ENCODE measurements around the gene ARHGAP22. TPM values are rescaled to one million over a fixed set of nuclear protein-coding genes. Genes with fewer than 3 reads are reported as not detected.

Gene ARHGAP22
- polyA plus RNA-seq, 1 donor from 2014 or later = 0.15 TPM

- TF ChIP-seq TAF1 (IDR thresholded peaks at IDR 0.05; ENCODE audit: low read depth) = no peak
- no peaks in the 10 kb centered on the region for H3K79me2 ChIP-seq (replicated peaks; ENCODE audit: insufficient read depth, low read length)
Observed at GRCh38 chr10:48545462-48546145, 59.3 kb downstream of the ARHGAP22 start.

DNA sequence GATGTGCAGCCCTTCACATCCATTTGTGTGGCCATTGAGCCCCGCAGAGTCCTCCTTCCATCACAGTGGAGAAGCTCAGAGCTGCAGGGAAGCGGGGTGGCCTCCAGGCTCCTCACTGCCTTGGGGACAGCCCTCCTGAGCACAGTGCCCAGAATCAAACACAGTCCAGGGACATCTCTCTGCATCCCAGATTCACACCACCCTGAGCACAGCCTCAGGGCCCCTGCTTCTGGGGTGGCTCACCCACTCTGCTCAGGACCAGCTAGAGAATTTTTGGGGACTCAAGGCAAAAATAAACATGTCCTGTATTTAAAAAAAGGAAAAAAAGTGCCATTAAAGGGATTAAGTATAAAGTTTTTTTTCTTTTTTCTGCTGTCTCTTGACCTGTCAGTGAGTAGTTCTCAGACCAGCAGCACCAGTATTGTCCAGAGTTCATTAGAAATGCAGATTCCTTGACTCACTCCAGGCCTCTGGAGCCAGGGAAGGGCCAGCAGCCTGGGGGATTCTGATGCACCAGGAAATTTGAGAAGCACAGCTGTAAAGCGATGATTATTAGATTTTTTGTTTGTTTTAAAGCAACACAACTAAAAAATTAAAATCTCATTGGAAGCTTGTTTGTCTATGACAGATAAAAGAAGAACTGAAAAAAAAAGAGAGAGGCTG, 61.6 kb downstream of the ARHGAP22 start:
- H3K79me2 ChIP-seq (replicated peaks; ENCODE audit: insufficient read depth, low read length) = no peaks in the 10 kb centered on the region
- H3K36me3 ChIP-seq (ENCODE audit: insufficient read depth, low read length) = no peaks in the 10 kb centered on the region
- H3K9me2 ChIP-seq (ENCODE audit: insufficient read depth, low read length) = no peaks in the 10 kb centered on the region
- no peaks in the 10 kb centered on the region for H4K20me1 ChIP-seq (ENCODE audit: insufficient read depth)
- H3K27me3 ChIP-seq (ENCODE audit: insufficient read depth, low read depth, low read length) = no peaks in the 10 kb centered on the region
- no peak overlapping the region for H3K4me3 ChIP-seq (ENCODE audit: low read length)
- H3K9ac ChIP-seq (ENCODE audit: low read length) = no peak overlapping the region
- H3K27ac ChIP-seq (ENCODE audit: low read length) = no peak overlapping the region
- no peaks in the 10 kb centered on the region for H3K9me3 ChIP-seq (ENCODE audit: low read length)
- no peaks in the 10 kb centered on the region for H3F3A ChIP-seq (ENCODE audit: insufficient read depth, low read length, poor library complexity, severe bottlenecking)
- TF ChIP-seq SMC3 (conservative IDR thresholded peaks at IDR 0.05; ENCODE audit: poor library complexity) (no peak), EP300 (conservative IDR thresholded peaks at IDR 0.05; ENCODE audit: poor library complexity, severe bottlenecking) (no peak), EZH2 (IDR thresholded peaks at IDR 0.05; ENCODE audit: borderline replicate concordance, insufficient read depth, low read length, poor library complexity, severe bottlenecking) (no peak), POLR2AphosphoS5 (IDR thresholded peaks at IDR 0.05) (no peak), TAF1 (IDR thresholded peaks at IDR 0.05; ENCODE audit: low read depth) (no peak), RAD21 (conservative IDR thresholded peaks at IDR 0.05) (no peak), MXI1 (conservative IDR thresholded peaks at IDR 0.05; ENCODE audit: poor library complexity, severe bottlenecking) (no peak)
- TF ChIP-seq, protein P1, sequence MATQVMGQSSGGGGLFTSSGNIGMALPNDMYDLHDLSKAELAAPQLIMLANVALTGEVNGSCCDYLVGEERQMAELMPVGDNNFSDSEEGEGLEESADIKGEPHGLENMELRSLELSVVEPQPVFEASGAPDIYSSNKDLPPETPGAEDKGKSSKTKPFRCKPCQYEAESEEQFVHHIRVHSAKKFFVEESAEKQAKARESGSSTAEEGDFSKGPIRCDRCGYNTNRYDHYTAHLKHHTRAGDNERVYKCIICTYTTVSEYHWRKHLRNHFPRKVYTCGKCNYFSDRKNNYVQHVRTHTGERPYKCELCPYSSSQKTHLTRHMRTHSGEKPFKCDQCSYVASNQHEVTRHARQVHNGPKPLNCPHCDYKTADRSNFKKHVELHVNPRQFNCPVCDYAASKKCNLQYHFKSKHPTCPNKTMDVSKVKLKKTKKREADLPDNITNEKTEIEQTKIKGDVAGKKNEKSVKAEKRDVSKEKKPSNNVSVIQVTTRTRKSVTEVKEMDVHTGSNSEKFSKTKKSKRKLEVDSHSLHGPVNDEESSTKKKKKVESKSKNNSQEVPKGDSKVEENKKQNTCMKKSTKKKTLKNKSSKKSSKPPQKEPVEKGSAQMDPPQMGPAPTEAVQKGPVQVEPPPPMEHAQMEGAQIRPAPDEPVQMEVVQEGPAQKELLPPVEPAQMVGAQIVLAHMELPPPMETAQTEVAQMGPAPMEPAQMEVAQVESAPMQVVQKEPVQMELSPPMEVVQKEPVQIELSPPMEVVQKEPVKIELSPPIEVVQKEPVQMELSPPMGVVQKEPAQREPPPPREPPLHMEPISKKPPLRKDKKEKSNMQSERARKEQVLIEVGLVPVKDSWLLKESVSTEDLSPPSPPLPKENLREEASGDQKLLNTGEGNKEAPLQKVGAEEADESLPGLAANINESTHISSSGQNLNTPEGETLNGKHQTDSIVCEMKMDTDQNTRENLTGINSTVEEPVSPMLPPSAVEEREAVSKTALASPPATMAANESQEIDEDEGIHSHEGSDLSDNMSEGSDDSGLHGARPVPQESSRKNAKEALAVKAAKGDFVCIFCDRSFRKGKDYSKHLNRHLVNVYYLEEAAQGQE (IDR thresholded peaks at IDR 0.05; ENCODE audit: borderline replicate concordance) = no peak
- TF ChIP-seq, protein P2, sequence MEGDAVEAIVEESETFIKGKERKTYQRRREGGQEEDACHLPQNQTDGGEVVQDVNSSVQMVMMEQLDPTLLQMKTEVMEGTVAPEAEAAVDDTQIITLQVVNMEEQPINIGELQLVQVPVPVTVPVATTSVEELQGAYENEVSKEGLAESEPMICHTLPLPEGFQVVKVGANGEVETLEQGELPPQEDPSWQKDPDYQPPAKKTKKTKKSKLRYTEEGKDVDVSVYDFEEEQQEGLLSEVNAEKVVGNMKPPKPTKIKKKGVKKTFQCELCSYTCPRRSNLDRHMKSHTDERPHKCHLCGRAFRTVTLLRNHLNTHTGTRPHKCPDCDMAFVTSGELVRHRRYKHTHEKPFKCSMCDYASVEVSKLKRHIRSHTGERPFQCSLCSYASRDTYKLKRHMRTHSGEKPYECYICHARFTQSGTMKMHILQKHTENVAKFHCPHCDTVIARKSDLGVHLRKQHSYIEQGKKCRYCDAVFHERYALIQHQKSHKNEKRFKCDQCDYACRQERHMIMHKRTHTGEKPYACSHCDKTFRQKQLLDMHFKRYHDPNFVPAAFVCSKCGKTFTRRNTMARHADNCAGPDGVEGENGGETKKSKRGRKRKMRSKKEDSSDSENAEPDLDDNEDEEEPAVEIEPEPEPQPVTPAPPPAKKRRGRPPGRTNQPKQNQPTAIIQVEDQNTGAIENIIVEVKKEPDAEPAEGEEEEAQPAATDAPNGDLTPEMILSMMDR (IDR thresholded peaks at IDR 0.05; ENCODE audit: poor library complexity, severe bottlenecking) = no peak
- H2AFZ ChIP-seq (ENCODE audit: low read depth, low read length) = no peak overlapping the region
- H3K4me2 ChIP-seq (ENCODE audit: low read length) = no peak overlapping the region

More at GRCh38 chr10:48545462-48546145, 59.3 kb downstream of the ARHGAP22 start:
- Histone ChIP-seq H3K27me3 (ENCODE audit: insufficient read depth, low read depth, low read length) (no peaks in the 10 kb centered on the region), H3K36me3 (ENCODE audit: insufficient read depth, low read length) (no peaks in the 10 kb centered on the region), H3K4me3 (ENCODE audit: low read length) (no peak overlapping the region), H3F3A (ENCODE audit: insufficient read depth, low read length, poor library complexity, severe bottlenecking) (no peaks in the 10 kb centered on the region), H3K27ac (ENCODE audit: low read length) (no peak overlapping the region), H3K9me3 (ENCODE audit: low read length) (no peaks in the 10 kb centered on the region), H3K9me2 (ENCODE audit: insufficient read depth, low read length) (no peaks in the 10 kb centered on the region), H2AFZ (ENCODE audit: low read depth, low read length) (no peak overlapping the region), H3K9ac (ENCODE audit: low read length) (no peak overlapping the region), H3K4me2 (ENCODE audit: low read length) (no peak overlapping the region), H4K20me1 (ENCODE audit: insufficient read depth) (no peaks in the 10 kb centered on the region)

Measured in neural cell (in vitro differentiated cells).